Dedifferentiated amniotic fluid mesenchymal stem cell (primary cell): ENCODE results near the gene GIN1.
A peak's percentile ranks its signal among the peaks of the same experiment; 100 is the strongest.
"Not testable (repeated sequence)": the region's sequence is repeated elsewhere in the genome, so short reads cannot be mapped to it uniquely, and the experiment has no call there.

Experiments used
- DNase-seq: peaks from one replicate; pipeline ENCODE4 v3.0.0-alpha.2; 2016; ENCODE audit errors: extremely low spot score

GIN1 gene

GRCh38 chr5:103119765-103120606 is at the start of gene GIN1, which contains the start of gene PPIP5K2:
GIN1 (minus strand) TSS chr5:103120138; CDS start chr5:103108707, 11,431 bp downstream.
PPIP5K2 (plus strand) TSS chr5:103120301; CDS start chr5:103129590, 9,289 bp downstream.
- peak; percentile 97 for DNase-seq

GRCh38 chr5:103166706-103167105 is 46.8 kb upstream of the GIN1 start:
- no peak for DNase-seq

- DNase-seq: no peak
These were observed 31.2 kb upstream of the GIN1 start for GRCh38 chr5:103151156-103151555.

- no peak for DNase-seq
These were observed 28.3 kb upstream of the GIN1 start for GRCh38 chr5:103148213-103148612.

GRCh38 chr5:103145196-103145595 is 25.3 kb upstream of the GIN1 start:
- no peak for DNase-seq

GRCh38 chr5:103142132-103142531 is 22.2 kb upstream of the GIN1 start:
- not testable (repeated sequence) for DNase-seq

- DNase-seq: peak; percentile 71
These were observed 19.4 kb upstream of the GIN1 start for GRCh38 chr5:103139264-103139865.

- no peak for DNase-seq
These were observed 18.3 kb upstream of the GIN1 start for GRCh38 chr5:103138202-103138690.

GRCh38 chr5:103135461-103135860 is 15.5 kb upstream of the GIN1 start:
- DNase-seq: no peak

GRCh38 chr5:103133231-103133630 is 13.3 kb upstream of the GIN1 start:
- DNase-seq: no peak

GRCh38 chr5:103132684-103133083 is 12.7 kb upstream of the GIN1 start:
- no peak for DNase-seq

GRCh38 chr5:103128202-103128601 is 8.3 kb upstream of the GIN1 start:
- no peak for DNase-seq

GRCh38 chr5:103127292-103127817 is 7.4 kb upstream of the GIN1 start:
- DNase-seq: no peak

- DNase-seq: no peak
These were observed 6.6 kb upstream of the GIN1 start for GRCh38 chr5:103126557-103126956.

- no peak for DNase-seq
These were observed 2.3 kb upstream of the GIN1 start for GRCh38 chr5:103122242-103122641.

GRCh38 chr5:103120607-103121200 is 766 bp upstream of the GIN1 start:
- DNase-seq: no peak

- peak; percentile 30 for DNase-seq
These were observed 721 bp downstream of the GIN1 start for GRCh38 chr5:103119070-103119764.

- DNase-seq: no peak
These were observed 2.4 kb downstream of the GIN1 start for GRCh38 chr5:103117471-103117991.

- no peak for DNase-seq
These were observed 5.5 kb downstream of the GIN1 start for GRCh38 chr5:103114440-103114839.

- DNase-seq: no peak
These were observed 7.0 kb downstream of the GIN1 start for GRCh38 chr5:103112910-103113309.

GRCh38 chr5:103111468-103111867 is 8.5 kb downstream of the GIN1 start:
- no peak for DNase-seq
